ENCODE data around the gene GRIN3B.
A peak's percentile ranks its signal among the peaks of the same experiment; 100 is the strongest.

The GRIN3B gene

DNA sequence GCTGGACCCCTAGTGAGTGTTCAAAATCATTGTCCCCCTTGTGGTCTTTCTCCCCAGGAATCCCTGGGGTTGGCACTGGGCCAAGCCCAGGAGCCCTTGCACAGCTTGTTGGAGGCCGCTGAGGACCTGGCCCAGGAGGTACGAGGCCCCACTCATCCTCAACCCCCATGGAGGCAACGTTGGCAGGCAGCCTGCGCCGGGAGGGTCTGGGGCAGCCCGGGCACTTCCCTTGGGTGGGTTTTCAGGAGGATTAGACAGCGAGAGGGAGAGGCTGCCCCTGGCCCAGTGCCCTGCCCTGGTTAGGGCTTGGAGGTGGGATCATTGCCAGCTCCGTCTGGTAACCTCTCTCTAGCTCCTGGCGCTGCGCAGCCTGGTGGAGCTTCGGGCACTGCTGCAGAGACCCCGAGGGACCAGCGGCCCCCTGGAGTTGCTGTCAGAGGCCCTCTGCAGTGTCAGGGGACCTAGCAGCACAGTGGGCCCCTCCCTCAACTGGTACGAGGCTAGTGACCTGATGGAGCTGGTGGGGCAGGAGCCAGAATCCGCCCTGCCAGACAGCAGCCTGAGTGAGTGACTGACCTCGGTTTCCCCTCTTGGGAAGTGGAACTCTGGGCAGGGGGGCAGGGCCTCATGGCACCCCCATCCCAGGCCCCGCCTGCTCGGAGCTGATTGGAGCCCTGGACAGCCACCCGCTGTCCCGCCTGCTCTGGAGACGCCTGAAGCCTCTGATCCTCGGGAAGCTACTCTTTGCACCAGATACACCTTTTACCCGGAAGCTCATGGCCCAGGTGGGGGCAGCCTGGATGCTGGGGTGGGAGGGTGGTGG, 42.7 kb downstream of the GRIN3B start:
- TF ChIP-seq, protein P1, sequence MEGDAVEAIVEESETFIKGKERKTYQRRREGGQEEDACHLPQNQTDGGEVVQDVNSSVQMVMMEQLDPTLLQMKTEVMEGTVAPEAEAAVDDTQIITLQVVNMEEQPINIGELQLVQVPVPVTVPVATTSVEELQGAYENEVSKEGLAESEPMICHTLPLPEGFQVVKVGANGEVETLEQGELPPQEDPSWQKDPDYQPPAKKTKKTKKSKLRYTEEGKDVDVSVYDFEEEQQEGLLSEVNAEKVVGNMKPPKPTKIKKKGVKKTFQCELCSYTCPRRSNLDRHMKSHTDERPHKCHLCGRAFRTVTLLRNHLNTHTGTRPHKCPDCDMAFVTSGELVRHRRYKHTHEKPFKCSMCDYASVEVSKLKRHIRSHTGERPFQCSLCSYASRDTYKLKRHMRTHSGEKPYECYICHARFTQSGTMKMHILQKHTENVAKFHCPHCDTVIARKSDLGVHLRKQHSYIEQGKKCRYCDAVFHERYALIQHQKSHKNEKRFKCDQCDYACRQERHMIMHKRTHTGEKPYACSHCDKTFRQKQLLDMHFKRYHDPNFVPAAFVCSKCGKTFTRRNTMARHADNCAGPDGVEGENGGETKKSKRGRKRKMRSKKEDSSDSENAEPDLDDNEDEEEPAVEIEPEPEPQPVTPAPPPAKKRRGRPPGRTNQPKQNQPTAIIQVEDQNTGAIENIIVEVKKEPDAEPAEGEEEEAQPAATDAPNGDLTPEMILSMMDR (conservative IDR thresholded peaks at IDR 0.05), result no peak; the same call in 1 of the 2 replicates
- H3K27ac ChIP-seq, result peak overlapping the region; percentile 72

GRCh38 chr19:1045247-1045603, 45.0 kb downstream of the GRIN3B start:
- H3K27ac ChIP-seq, result no peak overlapping the region
- TF ChIP-seq, protein P1 (conservative IDR thresholded peaks at IDR 0.05), result no peak

DNA sequence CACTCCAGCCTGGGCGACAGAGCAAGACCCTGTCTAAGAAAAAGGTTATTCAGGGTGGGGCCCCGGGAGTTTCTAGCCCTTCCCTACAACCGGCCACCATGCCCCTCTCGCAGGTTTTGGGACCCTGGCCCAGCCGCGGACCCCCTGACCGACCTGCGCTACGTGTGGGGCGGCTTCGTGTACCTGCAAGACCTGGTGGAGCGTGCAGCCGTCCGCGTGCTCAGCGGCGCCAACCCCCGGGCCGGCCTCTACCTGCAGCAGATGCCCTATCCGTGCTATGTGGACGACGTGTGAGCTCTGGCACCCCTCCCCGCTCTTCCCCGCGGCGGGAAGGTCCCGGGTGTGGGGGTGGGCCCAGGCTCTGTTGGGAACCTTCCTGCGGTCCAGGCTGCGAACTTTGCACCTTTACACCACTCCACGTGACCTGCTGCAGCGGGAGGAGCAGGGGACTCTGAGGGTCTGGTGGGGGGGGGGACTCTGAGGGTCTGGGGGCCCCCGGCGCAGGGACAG, 46.0 kb downstream of the GRIN3B start:
- TF ChIP-seq, protein P1 (conservative IDR thresholded peaks at IDR 0.05), result no peak
- H3K27ac ChIP-seq, result no peak overlapping the region

DNA sequence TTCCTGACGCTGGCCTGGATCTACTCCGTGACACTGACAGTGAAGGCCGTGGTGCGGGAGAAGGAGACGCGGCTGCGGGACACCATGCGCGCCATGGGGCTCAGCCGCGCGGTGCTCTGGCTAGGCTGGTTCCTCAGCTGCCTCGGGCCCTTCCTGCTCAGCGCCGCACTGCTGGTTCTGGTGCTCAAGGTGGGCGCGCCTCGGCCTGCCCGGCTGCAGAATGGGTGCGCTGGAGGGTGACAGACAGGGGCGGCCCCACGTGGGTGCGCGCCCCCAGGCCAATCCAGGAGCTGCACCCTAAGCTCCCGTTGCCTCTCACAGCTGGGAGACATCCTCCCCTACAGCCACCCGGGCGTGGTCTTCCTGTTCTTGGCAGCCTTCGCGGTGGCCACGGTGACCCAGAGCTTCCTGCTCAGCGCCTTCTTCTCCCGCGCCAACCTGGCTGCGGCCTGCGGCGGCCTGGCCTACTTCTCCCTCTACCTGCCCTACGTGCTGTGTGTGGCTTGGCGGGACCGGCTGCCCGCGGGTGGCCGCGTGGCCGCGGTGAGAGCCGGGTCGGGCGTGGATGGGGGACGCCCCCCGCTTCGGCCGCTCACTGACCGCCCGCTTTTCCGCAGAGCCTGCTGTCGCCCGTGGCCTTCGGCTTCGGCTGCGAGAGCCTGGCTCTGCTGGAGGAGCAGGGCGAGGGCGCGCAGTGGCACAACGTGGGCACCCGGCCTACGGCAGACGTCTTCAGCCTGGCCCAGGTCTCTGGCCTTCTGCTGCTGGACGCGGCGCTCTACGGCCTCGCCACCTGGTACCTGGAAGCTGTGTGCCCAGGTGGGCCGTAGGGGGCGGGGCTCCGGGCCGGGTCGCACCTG, 46.8 kb downstream of the GRIN3B start:
- H3K27ac ChIP-seq, result no peak overlapping the region
- TF ChIP-seq, protein P1 (conservative IDR thresholded peaks at IDR 0.05), result no peak

- TF ChIP-seq, protein P1 (conservative IDR thresholded peaks at IDR 0.05), result no peak
- H3K27ac ChIP-seq, result no peak overlapping the region
These were observed 47.5 kb downstream of the GRIN3B start for GRCh38 chr19:1047696-1048147.

- H3K27ac ChIP-seq, result no peak overlapping the region
- TF ChIP-seq, protein P1 (conservative IDR thresholded peaks at IDR 0.05), result no peak
These were observed 48.9 kb downstream of the GRIN3B start for GRCh38 chr19:1049106-1049505.

DNA sequence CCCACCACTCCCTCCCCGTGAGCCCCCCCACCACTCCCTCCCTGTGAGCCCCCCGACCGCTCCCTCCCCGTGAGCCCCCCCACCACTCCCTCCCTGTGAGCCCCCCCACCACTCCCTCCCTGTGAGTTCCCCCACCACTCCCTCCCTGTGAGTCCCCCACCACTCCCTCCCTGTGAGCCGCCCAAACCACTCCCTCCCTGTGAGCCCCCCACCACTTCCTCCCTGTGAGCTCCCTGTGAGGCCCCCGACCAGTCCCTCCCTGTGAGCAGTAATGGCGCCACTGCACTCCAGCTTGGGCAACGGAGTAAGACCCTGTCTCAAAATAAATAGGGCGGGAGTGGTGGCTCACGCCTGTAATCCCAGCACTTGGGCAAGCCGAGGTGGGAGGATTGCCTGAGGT, 49.6 kb downstream of the GRIN3B start:
- TF ChIP-seq, protein P1 (conservative IDR thresholded peaks at IDR 0.05), result no peak
- H3K27ac ChIP-seq, result no peak overlapping the region

Measured in VCaP (cell line).